ENCODE data around the gene ITGA11.

Gene ITGA11

GRCh38 chr15:68379058-68379758 lies 52.8 kb downstream of the ITGA11 start:
- TF ChIP-seq GATA3 (IDR thresholded peaks at IDR 0.05; ENCODE audit: low read depth, low read length) (no peak), GATA2 (IDR thresholded peaks at IDR 0.05; ENCODE audit: low read depth, low read length) (no peak)

- no peak for TF ChIP-seq GATA3 (IDR thresholded peaks at IDR 0.05; ENCODE audit: low read depth, low read length)
- TF ChIP-seq GATA2 (IDR thresholded peaks at IDR 0.05; ENCODE audit: low read depth, low read length), result no peak
Observed at GRCh38 chr15:68378595-68378994, 53.4 kb downstream of the ITGA11 start.

GRCh38 chr15:68377766-68378165 lies 54.2 kb downstream of the ITGA11 start:
- TF ChIP-seq GATA3 (IDR thresholded peaks at IDR 0.05; ENCODE audit: low read depth, low read length) (no peak), GATA2 (IDR thresholded peaks at IDR 0.05; ENCODE audit: low read depth, low read length) (no peak)

- no peak for TF ChIP-seq GATA2 (IDR thresholded peaks at IDR 0.05; ENCODE audit: low read depth, low read length)
- no peak for TF ChIP-seq GATA3 (IDR thresholded peaks at IDR 0.05; ENCODE audit: low read depth, low read length)
Observed at GRCh38 chr15:68376447-68377060, 55.4 kb downstream of the ITGA11 start.

GRCh38 chr15:68375716-68376220 lies 56.2 kb downstream of the ITGA11 start:
- TF ChIP-seq GATA3 (IDR thresholded peaks at IDR 0.05; ENCODE audit: low read depth, low read length) (no peak), GATA2 (IDR thresholded peaks at IDR 0.05; ENCODE audit: low read depth, low read length) (no peak)

GRCh38 chr15:68375191-68375631 lies 56.8 kb downstream of the ITGA11 start:
- TF ChIP-seq GATA2 (IDR thresholded peaks at IDR 0.05; ENCODE audit: low read depth, low read length), result no peak
- TF ChIP-seq GATA3 (IDR thresholded peaks at IDR 0.05; ENCODE audit: low read depth, low read length), result no peak

- TF ChIP-seq GATA3 (IDR thresholded peaks at IDR 0.05; ENCODE audit: low read depth, low read length), result no peak
Observed at GRCh38 chr15:68374168-68374745, 57.7 kb downstream of the ITGA11 start.

- TF ChIP-seq GATA2 (IDR thresholded peaks at IDR 0.05; ENCODE audit: low read depth, low read length), result no peak
- no peak for TF ChIP-seq GATA3 (IDR thresholded peaks at IDR 0.05; ENCODE audit: low read depth, low read length)
Observed at GRCh38 chr15:68373028-68373427, 58.9 kb downstream of the ITGA11 start.

GRCh38 chr15:68372291-68372811 lies 59.6 kb downstream of the ITGA11 start:
- no peak for TF ChIP-seq GATA2 (IDR thresholded peaks at IDR 0.05; ENCODE audit: low read depth, low read length)
- no peak for TF ChIP-seq GATA3 (IDR thresholded peaks at IDR 0.05; ENCODE audit: low read depth, low read length)

- TF ChIP-seq GATA3 (IDR thresholded peaks at IDR 0.05; ENCODE audit: low read depth, low read length), result no peak
- no peak for TF ChIP-seq GATA2 (IDR thresholded peaks at IDR 0.05; ENCODE audit: low read depth, low read length)
Observed at GRCh38 chr15:68371851-68372250, 60.1 kb downstream of the ITGA11 start.

- no peak for TF ChIP-seq GATA2 (IDR thresholded peaks at IDR 0.05; ENCODE audit: low read depth, low read length)
- TF ChIP-seq GATA3 (IDR thresholded peaks at IDR 0.05; ENCODE audit: low read depth, low read length), result no peak
Observed at GRCh38 chr15:68371160-68371559, 60.8 kb downstream of the ITGA11 start.

- no peak for TF ChIP-seq GATA2 (IDR thresholded peaks at IDR 0.05; ENCODE audit: low read depth, low read length)
- TF ChIP-seq GATA3 (IDR thresholded peaks at IDR 0.05; ENCODE audit: low read depth, low read length), result no peak
Observed at GRCh38 chr15:68370768-68371151, 61.2 kb downstream of the ITGA11 start.

GRCh38 chr15:68369931-68370767 lies 61.8 kb downstream of the ITGA11 start:
- TF ChIP-seq GATA2 (IDR thresholded peaks at IDR 0.05; ENCODE audit: low read depth, low read length), result no peak
- no peak for TF ChIP-seq GATA3 (IDR thresholded peaks at IDR 0.05; ENCODE audit: low read depth, low read length)

Data from SH-SY5Y (cell line).